Cardiac muscle cell (in vitro differentiated cells and primary cell): ENCODE data around the gene WBP1L. TPM values are rescaled to one million over a fixed set of nuclear protein-coding genes. Genes with fewer than 3 reads are reported as not detected.

Experiments
- DNase-seq, 2 donors: peaks; one replicate each; pipeline versions ENCODE4 v3.0.0 to v3.0.0-alpha.2; 2010 to 2017; ENCODE audit warnings: low read depth in 1 of 2, low spot score in 1 of 2
- H3K27ac ChIP-seq: fragments of 200-600 bp; sonication (generic); 2 replicates; pipeline ENCODE4 v1.5.1; 2016
- H3K27me3 ChIP-seq: fragments of 200-600 bp; sonication (generic); 2 replicates; pipeline ENCODE4 v1.6.0; 2016; ENCODE audit warnings: control low read depth
- H3K36me3 ChIP-seq: fragments of 200-600 bp; sonication (generic); 2 replicates; pipeline ENCODE4 v1.5.1; 2016; ENCODE audit warnings: control low read depth
- H3K4me1 ChIP-seq: fragments of 200-600 bp; sonication (generic); 2 replicates; pipeline ENCODE4 v1.8.1; 2017; ENCODE audit warnings: low read depth, mild to moderate bottlenecking, mixed run types
- H3K4me3 ChIP-seq: fragments of 200-600 bp; sonication (generic); 2 replicates; pipeline ENCODE4 v1.5.1; 2016; ENCODE audit warnings: mild to moderate bottlenecking
- H3K9me3 ChIP-seq: fragments of 200-600 bp; sonication (generic); 2 replicates; pipeline ENCODE4 v1.5.1; 2017; ENCODE audit warnings: low read depth, mild to moderate bottlenecking, control low read depth
- polyA plus RNA-seq: library from polyadenylated mRNA; unstranded; fragments of >200 nt; fragmentation: Nextera tagmentation; extraction: Ambion mirVana; gene quantifications from 2 replicates; pipeline ENCODE4 v1.2.1, GENCODE V29; 2016
- total RNA-seq: library from RNA; depleted of rRNA; stranded (reverse); fragments of >200 nt; gene quantifications from 2 replicates; pipeline ENCODE4 v1.2.3, GENCODE V29; 2016
- TF ChIP-seq, protein P1 (sequence below): IDR thresholded peaks from 2 replicates; pipeline ENCODE4 v1.5.1; 2012; ENCODE audit warnings: low read depth, mild to moderate bottlenecking, low read length

WBP1L gene
- total and polyA plus RNA-seq, 2 experiments from 2014 or later = 14.2 to 43.9 TPM

GRCh38 chr10:102763037-102763607 is 19.4 kb downstream of the WBP1L start:
- H3K4me3 ChIP-seq = no peak overlapping the region
- TF ChIP-seq, protein P1, sequence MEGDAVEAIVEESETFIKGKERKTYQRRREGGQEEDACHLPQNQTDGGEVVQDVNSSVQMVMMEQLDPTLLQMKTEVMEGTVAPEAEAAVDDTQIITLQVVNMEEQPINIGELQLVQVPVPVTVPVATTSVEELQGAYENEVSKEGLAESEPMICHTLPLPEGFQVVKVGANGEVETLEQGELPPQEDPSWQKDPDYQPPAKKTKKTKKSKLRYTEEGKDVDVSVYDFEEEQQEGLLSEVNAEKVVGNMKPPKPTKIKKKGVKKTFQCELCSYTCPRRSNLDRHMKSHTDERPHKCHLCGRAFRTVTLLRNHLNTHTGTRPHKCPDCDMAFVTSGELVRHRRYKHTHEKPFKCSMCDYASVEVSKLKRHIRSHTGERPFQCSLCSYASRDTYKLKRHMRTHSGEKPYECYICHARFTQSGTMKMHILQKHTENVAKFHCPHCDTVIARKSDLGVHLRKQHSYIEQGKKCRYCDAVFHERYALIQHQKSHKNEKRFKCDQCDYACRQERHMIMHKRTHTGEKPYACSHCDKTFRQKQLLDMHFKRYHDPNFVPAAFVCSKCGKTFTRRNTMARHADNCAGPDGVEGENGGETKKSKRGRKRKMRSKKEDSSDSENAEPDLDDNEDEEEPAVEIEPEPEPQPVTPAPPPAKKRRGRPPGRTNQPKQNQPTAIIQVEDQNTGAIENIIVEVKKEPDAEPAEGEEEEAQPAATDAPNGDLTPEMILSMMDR = no peak
- no peaks in the 10 kb centered on the region for H3K9me3 ChIP-seq
- H3K36me3 ChIP-seq = no peaks in the 10 kb centered on the region
- no peak for DNase-seq
- peak overlapping the region; percentile 43 for H3K27ac ChIP-seq
- no peaks in the 10 kb centered on the region for H3K27me3 ChIP-seq
- peaks cover 17% of the 10 kb centered on the region for H3K4me1 ChIP-seq

DNA sequence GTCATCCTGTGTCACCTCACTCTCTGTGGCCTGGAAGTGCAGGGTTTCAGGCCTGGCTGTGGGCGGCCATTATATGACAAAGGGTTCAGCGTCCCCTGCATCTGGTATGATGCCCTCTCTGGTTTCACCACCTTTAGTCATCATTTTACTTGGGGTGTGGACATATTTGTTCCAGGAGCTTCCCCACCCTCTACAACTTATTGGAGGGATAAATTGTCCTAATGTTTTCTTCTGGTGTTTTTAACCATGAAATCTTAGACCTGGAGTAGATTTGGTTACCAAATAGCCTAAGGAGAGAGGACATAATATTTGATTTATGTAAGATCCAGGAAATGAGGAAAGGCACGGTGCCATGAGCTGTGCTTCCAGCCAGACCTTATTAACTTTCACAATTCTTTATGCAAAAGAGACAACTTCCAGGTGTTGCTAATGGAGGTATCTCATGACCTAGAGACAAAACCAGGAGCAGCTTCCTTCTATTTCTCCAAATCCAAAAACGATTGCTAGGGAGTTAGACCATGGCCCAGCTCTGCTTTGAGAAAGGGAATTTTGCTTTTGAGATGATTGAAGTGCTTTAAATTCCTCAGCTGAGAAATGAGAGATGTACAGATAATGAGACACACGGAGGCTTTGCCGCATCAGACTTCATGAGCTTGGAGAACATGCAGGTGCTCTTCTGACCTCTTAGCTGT is 20.9 kb downstream of the WBP1L start:
- H3K27ac ChIP-seq = no peak overlapping the region
- DNase-seq = peak in 1 of 2 donors; percentile 76

DNA sequence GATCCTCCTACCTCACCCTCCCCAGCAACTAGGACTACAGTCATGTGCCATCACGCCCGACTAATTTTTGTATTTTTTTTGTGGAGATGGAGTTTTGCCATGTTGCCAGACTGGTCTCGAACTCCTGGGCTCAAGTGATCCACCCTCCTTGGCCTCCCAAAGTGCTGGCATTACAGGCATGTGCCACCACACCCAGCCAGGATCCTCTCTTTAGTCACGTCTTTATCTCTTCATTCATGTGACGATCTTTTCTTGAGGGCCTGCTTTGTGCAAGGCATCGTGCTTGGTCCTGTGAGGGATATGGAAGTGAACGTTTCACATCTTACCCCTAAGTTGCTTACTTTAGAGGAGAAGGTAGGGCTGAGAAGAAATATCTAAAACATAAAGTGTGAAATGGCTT is 21.6 kb downstream of the WBP1L start:
- H3K27ac ChIP-seq = no peak overlapping the region

More for the DNA sequence above, 20.9 kb downstream of the WBP1L start:
- H3K9me3 ChIP-seq = no peaks in the 10 kb centered on the region
- peaks cover 8% of the 10 kb centered on the region for H3K4me1 ChIP-seq
- H3K36me3 ChIP-seq = no peaks in the 10 kb centered on the region
- no peak overlapping the region for H3K4me3 ChIP-seq
- H3K27me3 ChIP-seq = no peaks in the 10 kb centered on the region
- TF ChIP-seq, protein P1 = no peak

GRCh38 chr10:102767428-102768160 is 23.8 kb downstream of the WBP1L start:
- Histone ChIP-seq H3K4me3 (no peak overlapping the region), H3K4me1 (peaks cover 20% of the 10 kb centered on the region), H3K27me3 (no peaks in the 10 kb centered on the region), H3K36me3 (no peaks in the 10 kb centered on the region), H3K27ac (no peak overlapping the region), H3K9me3 (no peaks in the 10 kb centered on the region)
- no peak for DNase-seq
- TF ChIP-seq, protein P1 = no peak

More for the DNA sequence above, 21.6 kb downstream of the WBP1L start:
- Histone ChIP-seq H3K4me1 (peaks cover 15% of the 10 kb centered on the region), H3K4me3 (no peak overlapping the region), H3K27me3 (no peaks in the 10 kb centered on the region), H3K36me3 (no peaks in the 10 kb centered on the region), H3K9me3 (no peaks in the 10 kb centered on the region)
- TF ChIP-seq, protein P1 = no peak
- DNase-seq = no peak

- Histone ChIP-seq H3K27me3 (no peaks in the 10 kb centered on the region), H3K36me3 (no peaks in the 10 kb centered on the region), H3K27ac (peak overlapping the region; percentile 68), H3K4me1 (peaks cover 21% of the 10 kb centered on the region), H3K4me3 (no peak overlapping the region), H3K9me3 (no peaks in the 10 kb centered on the region)
- DNase-seq = no peak
- TF ChIP-seq, protein P1 = no peak
Observed at GRCh38 chr10:102769375-102770107, 25.8 kb downstream of the WBP1L start.
